Measurements from ENCODE around the gene RGSL1. TPM values are rescaled to one million over a fixed set of nuclear protein-coding genes. Genes with fewer than 3 reads are reported as not detected.
A peak's percentile ranks its signal among the peaks of the same experiment; 100 is the strongest.

Gene RGSL1
- total and polyA plus RNA-seq, 9 of the 15 experiments (the other 6 are each of a cell fraction or from before 2014, with no cell fraction given): 0.03 TPM; not detected in 8

GRCh38 chr1:182586380-182586779 is 136.4 kb downstream of the RGSL1 start:
- no peaks in the 10 kb centered on the region for H3K27me3 ChIP-seq (ENCODE audit: control insufficient read depth in 2 of 2, insufficient read depth in 2 of 2, low read length in 2 of 2)
- peak overlapping the region; percentile 15 for H3K4me3 ChIP-seq
- in situ Hi-C loops (cut with MboI) (loop anchor here (10.0 kb wide), 1 partner anchor 282 kb away; no protein-coding TSS in a partner anchor), intact Hi-C loops (cut with micrococcal nuclease) (loop anchor here (10.0 kb wide), 1 partner anchor 282 kb away; no protein-coding TSS in a partner anchor)
- H2AFZ ChIP-seq (ENCODE audit: low read depth, low read length): peak overlapping the region; percentile 90
- H3K27ac ChIP-seq (ENCODE audit: extremely low read depth, low read depth, low read length): peak overlapping the region; percentile 41
- ATAC-seq (peak; percentile 81), DNase-seq (ENCODE audit: extremely low read depth in 1 of 4, low spot score in 3 of 4) (peak; percentile 55 to 88 (median 72)), FAIRE-seq (peak; percentile 93)
- CTCF ChIA-PET (ENCODE audit: low intra/inter-chr PET ratio): interaction anchor here (1.2 kb wide), 1 partner anchor 15 kb away, joined by 3 read pairs; no protein-coding TSS in a partner anchor
- no peaks in the 10 kb centered on the region for H3K9me3 ChIP-seq (replicated peaks; ENCODE audit: control insufficient read depth, insufficient read depth, low read depth, low read length)
- peaks cover 0 to 42% of the 10 kb centered on the region in 2 experiments; a peak in 4 of 5 replicates for H3K4me1 ChIP-seq (replicated peaks in 1 of 2; ENCODE audit: control insufficient read depth in 2 of 2, insufficient read depth in 2 of 2, low read length in 2 of 2)
- H3K9ac ChIP-seq (ENCODE audit: insufficient read depth in 1 of 2, low read depth in 2 of 2, low read length in 2 of 2): peak overlapping the region; percentile 1 to 34; a peak in 3 of 4 replicates
- no TSS peak for BruUV-seq (replicated peaks)
- peak overlapping the region; percentile 84 for H3K4me2 ChIP-seq (ENCODE audit: insufficient read depth, low read length)
- H3K79me2 ChIP-seq (ENCODE audit: control insufficient read depth, insufficient read depth, low read length): no peaks in the 10 kb centered on the region
- H4K20me1 ChIP-seq (replicated peaks; ENCODE audit: control insufficient read depth, insufficient read depth, low read length): no peaks in the 10 kb centered on the region
- peaks cover 7% of the 10 kb centered on the region; the same call in 2 of the 3 replicates for H3K36me3 ChIP-seq (ENCODE audit: control insufficient read depth, insufficient read depth, low read length)
- H3K9me1 ChIP-seq (ENCODE audit: control insufficient read depth, insufficient read depth, low read length): no peaks in the 10 kb centered on the region
- POLR2A ChIA-PET: interaction anchor here (0.5 to 0.9 kb wide), 6 partner anchors 9 to 205 kb away, joined by 3 to 4 read pairs (median 3); no protein-coding TSS in a partner anchor
- WGBS (ENCODE audit: insufficient coverage, low coverage, missing lambda C conversion rate): 5% methylated on average over 11 of the region's 11 CpGs
- TF ChIP-seq ELF1 (tag; IDR thresholded peaks at IDR 0.05): peak; percentile 73
- TF ChIP-seq SMARCE1 (IDR thresholded peaks at IDR 0.05): peak; percentile 34; the same call in 1 of the 2 replicates
- peak; percentile 84 for TF ChIP-seq MAFF (IDR thresholded peaks at IDR 0.05; ENCODE audit: low read length)
- peak; percentile 76 for TF ChIP-seq CXXC5 (CRISPR knock-in tag; IDR thresholded peaks at IDR 0.05)
- peak; percentile 19; the same call in 1 of the 2 replicates for TF ChIP-seq ZNF175 (CRISPR knock-in tag; IDR thresholded peaks at IDR 0.05; ENCODE audit: low read depth)
- peak; percentile 80 for TF ChIP-seq MAFK (IDR thresholded peaks at IDR 0.05; ENCODE audit: low read length)
- peak in 1 of 3 experiments; percentile 52 for TF ChIP-seq YY1 (IDR thresholded peaks at IDR 0.05; ENCODE audit: borderline replicate concordance in 1 of 3, control insufficient read depth in 1 of 3, extremely low read depth in 1 of 3, insufficient read depth in 3 of 3, insufficient read length in 1 of 3, insufficient replicate concordance in 2 of 3, low read depth in 1 of 3, low read length in 2 of 3)
- 0 out of 2 replicates have a peak, but pooled peaks have one; percentile 25 for TF ChIP-seq NR2C1 (IDR thresholded peaks at IDR 0.05)
- TF ChIP-seq NR2C1 (tag; IDR thresholded peaks at IDR 0.05): no peak
- TF ChIP-seq ZBTB12 (CRISPR knock-in tag; IDR thresholded peaks at IDR 0.05): peak; percentile 7; the same call in 1 of the 2 replicates
- TF ChIP-seq SRF (CRISPR knock-in tag; IDR thresholded peaks at IDR 0.05): peak in 1 of 2 experiments; percentile 68; a peak in 1 of 4 replicates
- peak; percentile 30 to 50; a peak in 2 of 4 replicates for TF ChIP-seq NRF1 (conservative IDR thresholded peaks at IDR 0.05 in 1 of 2, IDR thresholded peaks at IDR 0.05 in 1 of 2)
- no peak for TF ChIP-seq ATF1 (CRISPR knock-in tag; IDR thresholded peaks at IDR 0.05)
- peak; percentile 64 for TF ChIP-seq ATF1 (tag; IDR thresholded peaks at IDR 0.05)
- peak; percentile 60 for TF ChIP-seq JUND (IDR thresholded peaks at IDR 0.05; ENCODE audit: borderline replicate concordance, low read depth, low read length)
- no peak; the same call in 2 of the 3 replicates for TF ChIP-seq JUND (tag; IDR thresholded peaks at IDR 0.05; ENCODE audit: borderline replicate concordance, low read depth, low read length)
- TF ChIP-seq FOSL1 (tag; conservative IDR thresholded peaks at IDR 0.05): 0 out of 2 replicates have a peak, but pooled peaks have one; percentile 19
- TF ChIP-seq SMARCC2 (IDR thresholded peaks at IDR 0.05; ENCODE audit: low read depth): 0 out of 2 replicates have a peak, but pooled peaks have one; percentile 50
- TF ChIP-seq ESRRA (IDR thresholded peaks at IDR 0.05; ENCODE audit: borderline replicate concordance, low read depth): peak; percentile 73
- no peak for TF ChIP-seq MTA2 (IDR thresholded peaks at IDR 0.05; ENCODE audit: low read depth)
- 0 out of 2 replicates have a peak, but pooled peaks have one; percentile 36 for TF ChIP-seq EHMT2 (IDR thresholded peaks at IDR 0.05)
